HG03060 (cell line): ENCODE results near the gene PTPMT1.
"Not testable (repeated sequence)": the region's sequence is repeated elsewhere in the genome, so short reads cannot be mapped to it uniquely, and the experiment has no call there.

Experiments used
- ATAC-seq: cut with Tn5 transposase; IDR thresholded peaks from one replicate; pipeline ENCODE4 v1.9.1; 2021; ENCODE audit warnings: low read depth, moderate number of reproducible peaks; ENCODE audit not compliant: unreplicated experiment

The PTPMT1 gene

GRCh38 chr11:47565340-47566148 lies at the start of gene PTPMT1:
Gene PTPMT1, plus strand, starts transcription at chr11:47565599. Its CDS starts 24 bp downstream, at chr11:47565623.
- ATAC-seq = no peak

- ATAC-seq = no peak
Measured at GRCh38 chr11:47516155-47516554, 49.2 kb upstream of the PTPMT1 start.

- ATAC-seq = no peak
Measured at GRCh38 chr11:47516984-47517853, 48.2 kb upstream of the PTPMT1 start.

GRCh38 chr11:47518212-47518964 lies 47.0 kb upstream of the PTPMT1 start:
- no peak for ATAC-seq

- ATAC-seq = no peak
Measured at GRCh38 chr11:47523490-47524225, 41.7 kb upstream of the PTPMT1 start.

- no peak for ATAC-seq
Measured at GRCh38 chr11:47524291-47524874, 41.0 kb upstream of the PTPMT1 start.

GRCh38 chr11:47526032-47526431 lies 39.4 kb upstream of the PTPMT1 start:
- not testable (repeated sequence) for ATAC-seq

GRCh38 chr11:47527186-47527585 lies 38.2 kb upstream of the PTPMT1 start:
- no peak for ATAC-seq

- ATAC-seq = no peak
Measured at GRCh38 chr11:47529951-47530350, 35.4 kb upstream of the PTPMT1 start.

- not testable (repeated sequence) for ATAC-seq
Measured at GRCh38 chr11:47530721-47531120, 34.7 kb upstream of the PTPMT1 start.

- ATAC-seq = no peak
Measured at GRCh38 chr11:47531666-47532065, 33.7 kb upstream of the PTPMT1 start.

GRCh38 chr11:47532597-47533213 lies 32.7 kb upstream of the PTPMT1 start:
- no peak for ATAC-seq

- ATAC-seq = no peak
Measured at GRCh38 chr11:47533690-47534151, 31.7 kb upstream of the PTPMT1 start.

GRCh38 chr11:47534704-47535251 lies 30.6 kb upstream of the PTPMT1 start:
- no peak for ATAC-seq

GRCh38 chr11:47536915-47537314 lies 28.5 kb upstream of the PTPMT1 start:
- no peak for ATAC-seq

GRCh38 chr11:47538741-47539565 lies 26.4 kb upstream of the PTPMT1 start:
- ATAC-seq = no peak

GRCh38 chr11:47539681-47540039 lies 25.7 kb upstream of the PTPMT1 start:
- ATAC-seq = no peak

- ATAC-seq = no peak
Measured at GRCh38 chr11:47541070-47541469, 24.3 kb upstream of the PTPMT1 start.
